Activated CD8-positive, alpha-beta memory T cell treated with anti-CD3 and anti-CD28 coated beads for 4 hours (primary cell): Measurements from ENCODE around the gene CYBB.
A peak's percentile ranks its signal among the peaks of the same experiment; 100 is the strongest.

ENCODE experiments used
- DNase-seq, 2 donors: peaks; one replicate each; pipeline ENCODE4 v3.0.0-alpha.2; 2020; ENCODE audit warnings: low read depth in 2 of 2

The CYBB gene

GRCh38 chrX:37786624-37787422, 7.0 kb downstream of the CYBB start:
- DNase-seq: no peak

- DNase-seq: no peak
These were observed 7.6 kb downstream of the CYBB start for GRCh38 chrX:37787423-37787869.

GRCh38 chrX:37796310-37796709, 16.5 kb downstream of the CYBB start:
- DNase-seq: no peak

- no peak for DNase-seq
These were observed 16.9 kb downstream of the CYBB start for GRCh38 chrX:37796805-37797204.

- DNase-seq: no peak
These were observed 20.1 kb downstream of the CYBB start for GRCh38 chrX:37799936-37800335.

GRCh38 chrX:37800717-37801116, 20.9 kb downstream of the CYBB start:
- no peak for DNase-seq

GRCh38 chrX:37802028-37802427, 22.2 kb downstream of the CYBB start:
- DNase-seq: no peak

- no peak for DNase-seq
These were observed 23.2 kb downstream of the CYBB start for GRCh38 chrX:37803057-37803456.

GRCh38 chrX:37809970-37810369, 30.1 kb downstream of the CYBB start:
- no peak for DNase-seq

GRCh38 chrX:37812110-37812509, 32.3 kb downstream of the CYBB start:
- DNase-seq: no peak

GRCh38 chrX:37813570-37813969, 33.7 kb downstream of the CYBB start:
- DNase-seq: no peak

GRCh38 chrX:37815366-37815765, 35.5 kb downstream of the CYBB start:
- DNase-seq: no peak

- no peak for DNase-seq
These were observed 36.9 kb downstream of the CYBB start for GRCh38 chrX:37816766-37817165.

- DNase-seq: no peak
These were observed 37.3 kb downstream of the CYBB start for GRCh38 chrX:37817176-37817575.

GRCh38 chrX:37817579-37817978, 37.7 kb downstream of the CYBB start:
- no peak for DNase-seq

GRCh38 chrX:37818031-37818430, 38.2 kb downstream of the CYBB start:
- DNase-seq: no peak

- DNase-seq: no peak
These were observed 40.8 kb downstream of the CYBB start for GRCh38 chrX:37820646-37821045.

- no peak for DNase-seq
These were observed 44.8 kb downstream of the CYBB start for GRCh38 chrX:37824491-37825214.

GRCh38 chrX:37825215-37825842, 45.5 kb downstream of the CYBB start:
- DNase-seq: peak in 1 of 2 donors; percentile 11

- DNase-seq: no peak
These were observed 49.9 kb downstream of the CYBB start for GRCh38 chrX:37829721-37830120.

- DNase-seq: no peak
These were observed 50.5 kb downstream of the CYBB start for GRCh38 chrX:37830371-37830770.

- DNase-seq: no peak
These were observed 55.1 kb downstream of the CYBB start for GRCh38 chrX:37834937-37835336.

GRCh38 chrX:37840931-37841330, 61.1 kb downstream of the CYBB start:
- DNase-seq: no peak
